Retinal pigment epithelial cell (primary cell): ENCODE results near the gene NUP50.

Experiments
- DNase-seq: peaks from one replicate; pipeline ENCODE4 v3.0.0-alpha.2; 2010; ENCODE audit warnings: low read depth
- H3K4me3 ChIP-seq: 2 replicates; pipeline ENCODE4 v1.5.1; 2011; ENCODE audit warnings: mild to moderate bottlenecking, low read length, control low read depth, moderate library complexity
- CTCF ChIP-seq: conservative IDR thresholded peaks from 2 replicates; pipeline ENCODE4 v1.5.1; 2011; ENCODE audit warnings: low read depth, low read length, control low read depth, inconsistent platforms

The NUP50 gene

GRCh38 chr22:45171830-45172229, 8.1 kb downstream of the NUP50 start:
- TF ChIP-seq CTCF: no peak
- no peak for DNase-seq
- H3K4me3 ChIP-seq: no peak overlapping the region

GRCh38 chr22:45172881-45173585, 9.3 kb downstream of the NUP50 start:
- no peak for DNase-seq
- TF ChIP-seq CTCF: no peak
- H3K4me3 ChIP-seq: no peak overlapping the region

GRCh38 chr22:45179276-45180049, 15.7 kb downstream of the NUP50 start:
- H3K4me3 ChIP-seq: no peak overlapping the region
- no peak for DNase-seq
- no peak for TF ChIP-seq CTCF

- no peak for TF ChIP-seq CTCF
- no peak for DNase-seq
- H3K4me3 ChIP-seq: no peak overlapping the region
Measured at GRCh38 chr22:45180146-45180679, 16.5 kb downstream of the NUP50 start.

- no peak for DNase-seq
- no peak for TF ChIP-seq CTCF
- H3K4me3 ChIP-seq: no peak overlapping the region
Measured at GRCh38 chr22:45181240-45181639, 17.5 kb downstream of the NUP50 start.

GRCh38 chr22:45181766-45182165, 18.0 kb downstream of the NUP50 start:
- no peak for DNase-seq
- no peak for TF ChIP-seq CTCF
- no peak overlapping the region for H3K4me3 ChIP-seq

- TF ChIP-seq CTCF: no peak
- H3K4me3 ChIP-seq: no peak overlapping the region
- DNase-seq: no peak
Measured at GRCh38 chr22:45183974-45184373, 20.2 kb downstream of the NUP50 start.
